HG02970 (cell line): ENCODE measurements around the gene RTL1.

ENCODE experiments used
- ATAC-seq: cut with Tn5 transposase; IDR thresholded peaks from one replicate; pipeline ENCODE4 v1.9.1; 2021; ENCODE audit warnings: mild to moderate bottlenecking, moderate library complexity, moderate number of reproducible peaks; ENCODE audit not compliant: unreplicated experiment, low FRiP score

The RTL1 gene

GRCh38 chr14:100903672-100904185 is at the start of gene RTL1:
Gene RTL1, minus strand, starts transcription at chr14:100903722. Its CDS starts 18,934 bp downstream, at chr14:100884788.
- no peak for ATAC-seq

GRCh38 chr14:100950024-100950423 is 46.5 kb upstream of the RTL1 start:
- no peak for ATAC-seq

DNA sequence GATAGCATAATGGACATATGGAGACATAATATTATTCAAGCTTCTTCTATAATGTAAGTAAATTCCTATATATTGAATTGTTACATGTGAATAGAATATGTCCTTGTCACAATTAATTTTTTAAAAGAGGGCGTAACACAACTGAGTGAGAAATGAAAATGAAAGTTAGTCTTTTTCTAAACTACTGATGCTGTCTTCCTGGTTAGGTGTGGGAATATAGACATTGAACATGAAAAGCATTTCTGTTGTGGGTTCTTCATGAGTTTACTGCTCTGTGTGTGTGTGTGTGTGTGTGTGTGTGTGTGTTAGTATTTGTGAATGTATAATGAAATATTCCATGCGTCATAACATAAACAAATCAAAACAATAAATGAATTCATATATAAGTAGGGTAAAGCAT is 40.5 kb upstream of the RTL1 start:
- ATAC-seq, result no peak

DNA sequence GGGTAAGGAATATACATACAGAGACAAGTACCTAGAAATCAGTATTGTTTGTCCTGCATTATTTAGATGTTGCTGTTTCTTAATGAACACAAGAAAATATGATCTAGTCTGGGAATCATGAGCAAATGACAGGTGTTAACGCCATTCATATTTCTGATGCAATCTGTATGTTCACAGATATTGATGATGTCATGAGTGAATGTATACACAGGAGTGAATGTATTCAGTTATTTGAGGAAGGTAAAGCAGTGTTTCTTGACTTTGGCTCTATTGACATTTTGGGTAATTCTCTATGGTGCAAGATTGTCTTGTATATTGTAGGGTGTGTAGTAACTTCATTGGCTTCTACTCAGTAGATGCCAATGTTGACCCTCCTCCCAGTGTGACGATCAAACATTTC is 26.7 kb upstream of the RTL1 start:
- ATAC-seq, result no peak

GRCh38 chr14:100915560-100915959 is 12.0 kb upstream of the RTL1 start:
- ATAC-seq, result no peak

GRCh38 chr14:100914597-100915021 is 11.1 kb upstream of the RTL1 start:
- ATAC-seq, result no peak

DNA sequence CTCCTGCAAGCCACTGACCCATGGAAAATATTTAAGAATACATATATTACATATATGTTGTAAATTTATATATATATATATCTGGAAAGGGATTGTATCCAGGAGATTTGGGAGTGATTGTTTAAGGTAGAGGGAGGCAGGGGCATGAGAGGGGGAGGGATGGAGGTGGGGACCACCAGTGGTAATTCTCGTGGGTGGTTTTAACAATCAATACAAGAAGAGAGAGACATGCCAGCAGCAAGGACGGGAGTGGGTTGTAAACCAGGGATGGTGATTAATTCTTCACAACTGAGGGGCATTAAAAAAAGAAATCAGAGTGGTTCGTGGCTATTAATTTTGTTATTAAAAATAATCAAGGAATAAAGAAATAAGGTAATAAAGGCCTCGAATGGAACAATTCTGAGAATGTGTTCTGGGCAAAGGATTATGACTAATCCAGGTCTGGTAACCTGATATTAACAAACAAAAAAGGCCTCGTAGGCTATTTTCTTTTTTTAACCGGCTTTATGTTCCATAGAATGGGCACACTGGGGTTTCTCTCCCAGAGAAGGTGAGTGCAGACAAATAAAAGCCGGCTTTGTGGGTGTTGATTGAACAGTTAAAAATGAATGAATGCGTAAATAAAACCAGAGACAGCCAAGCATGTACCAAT is 8.3 kb upstream of the RTL1 start:
- no peak for ATAC-seq

DNA sequence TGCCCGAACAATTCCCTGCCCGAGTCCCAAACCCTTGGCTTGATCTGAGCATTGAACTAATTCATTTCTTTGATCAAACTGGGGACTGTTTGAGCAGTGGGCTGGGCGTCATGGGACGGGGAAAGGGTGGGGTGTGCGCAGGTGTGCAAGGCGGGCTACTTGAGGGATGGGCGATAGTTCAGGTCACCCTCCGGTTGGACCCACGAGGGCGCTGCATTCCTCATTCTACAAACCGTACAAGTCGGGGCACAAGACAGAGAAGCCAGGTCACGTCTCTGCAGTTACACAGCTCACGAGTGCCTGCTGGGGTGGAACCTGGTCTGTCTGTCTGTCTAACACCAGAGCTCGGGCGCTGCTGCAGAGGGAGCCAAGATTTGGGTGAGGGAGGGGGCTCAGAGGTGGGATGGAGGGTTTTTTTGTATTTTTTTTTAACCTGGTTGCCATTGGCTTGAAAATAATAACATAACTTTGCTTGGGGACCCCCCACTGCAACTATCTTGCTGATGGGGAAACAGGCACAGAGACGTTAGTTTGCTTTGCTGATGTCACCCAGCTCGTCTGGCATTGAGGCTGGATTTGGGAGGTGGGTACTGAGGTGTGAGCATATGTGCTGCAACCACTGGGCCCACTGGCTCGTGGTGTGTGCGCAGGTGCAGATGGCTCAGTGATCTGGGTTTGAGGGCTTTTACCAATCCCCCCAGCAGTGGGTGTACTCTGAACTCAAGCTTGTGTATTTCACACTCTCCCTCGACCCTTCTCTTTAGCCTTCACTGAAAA is 7.6 kb upstream of the RTL1 start:
- ATAC-seq, result no peak

DNA sequence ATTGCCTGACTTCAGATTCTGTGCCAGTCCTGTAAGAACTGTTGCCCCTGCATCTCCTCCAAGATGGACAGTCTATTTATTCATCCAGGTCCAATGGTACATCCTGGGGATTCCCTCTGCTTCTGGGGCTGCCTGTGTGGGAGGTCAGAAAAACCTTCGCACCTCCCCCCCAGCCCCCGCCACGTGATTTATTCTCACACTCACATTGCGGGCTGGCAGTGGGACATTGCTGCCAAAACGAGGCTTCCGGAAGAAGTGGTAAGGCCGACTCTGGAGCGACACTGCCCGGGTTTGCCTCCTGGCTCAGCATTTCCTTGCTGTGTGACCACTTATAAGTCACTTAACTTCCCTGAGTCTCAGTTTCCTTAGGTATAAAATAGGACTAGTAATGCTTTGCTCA is 5.9 kb upstream of the RTL1 start:
- no peak for ATAC-seq

DNA sequence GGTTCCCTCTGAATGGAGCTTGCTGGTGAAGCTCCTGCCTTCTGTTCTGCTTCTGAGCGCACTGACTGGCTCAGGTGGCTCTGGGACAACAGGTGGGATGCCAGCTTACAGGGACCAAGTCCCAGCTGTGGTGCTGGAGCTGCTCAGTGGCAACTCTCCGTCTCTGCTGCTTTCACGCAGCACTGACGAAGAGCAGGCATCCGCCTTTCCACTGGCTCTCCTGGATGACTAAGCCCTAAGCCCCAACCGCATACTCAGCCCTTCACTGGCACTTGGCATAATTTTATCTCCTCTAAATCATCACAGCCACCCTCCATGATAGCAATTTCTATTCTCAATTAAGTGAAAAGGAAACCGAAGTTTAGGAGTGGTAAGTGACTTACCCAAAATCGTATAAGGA is 3.7 kb upstream of the RTL1 start:
- no peak for ATAC-seq

- no peak for ATAC-seq
Measured at GRCh38 chr14:100906420-100906819, 2.9 kb upstream of the RTL1 start.

DNA sequence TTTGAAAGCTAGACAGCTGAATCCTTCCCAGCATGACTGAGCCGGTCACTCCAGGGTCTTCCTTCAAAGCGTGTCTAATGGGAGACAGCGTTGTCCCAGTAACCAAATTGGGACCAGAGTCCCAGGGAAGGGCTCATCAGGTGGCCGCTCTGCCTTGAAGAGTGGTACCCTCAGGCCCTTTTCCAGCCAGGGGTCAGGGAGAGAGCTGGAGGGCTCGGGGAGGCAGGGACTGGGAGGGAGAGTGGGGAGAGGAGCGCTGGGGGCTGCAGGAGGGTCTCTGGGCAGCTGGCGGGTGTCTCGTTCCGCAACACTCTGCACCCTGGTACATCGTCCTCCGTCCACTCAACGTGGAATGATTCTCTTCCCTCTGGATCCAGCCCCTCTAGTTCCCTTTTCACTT is 1.6 kb upstream of the RTL1 start:
- no peak for ATAC-seq

- ATAC-seq, result no peak
Measured at GRCh38 chr14:100904307-100905087, 975 bp upstream of the RTL1 start.

- ATAC-seq, result no peak
Measured at GRCh38 chr14:100903134-100903468, 421 bp downstream of the RTL1 start.

DNA sequence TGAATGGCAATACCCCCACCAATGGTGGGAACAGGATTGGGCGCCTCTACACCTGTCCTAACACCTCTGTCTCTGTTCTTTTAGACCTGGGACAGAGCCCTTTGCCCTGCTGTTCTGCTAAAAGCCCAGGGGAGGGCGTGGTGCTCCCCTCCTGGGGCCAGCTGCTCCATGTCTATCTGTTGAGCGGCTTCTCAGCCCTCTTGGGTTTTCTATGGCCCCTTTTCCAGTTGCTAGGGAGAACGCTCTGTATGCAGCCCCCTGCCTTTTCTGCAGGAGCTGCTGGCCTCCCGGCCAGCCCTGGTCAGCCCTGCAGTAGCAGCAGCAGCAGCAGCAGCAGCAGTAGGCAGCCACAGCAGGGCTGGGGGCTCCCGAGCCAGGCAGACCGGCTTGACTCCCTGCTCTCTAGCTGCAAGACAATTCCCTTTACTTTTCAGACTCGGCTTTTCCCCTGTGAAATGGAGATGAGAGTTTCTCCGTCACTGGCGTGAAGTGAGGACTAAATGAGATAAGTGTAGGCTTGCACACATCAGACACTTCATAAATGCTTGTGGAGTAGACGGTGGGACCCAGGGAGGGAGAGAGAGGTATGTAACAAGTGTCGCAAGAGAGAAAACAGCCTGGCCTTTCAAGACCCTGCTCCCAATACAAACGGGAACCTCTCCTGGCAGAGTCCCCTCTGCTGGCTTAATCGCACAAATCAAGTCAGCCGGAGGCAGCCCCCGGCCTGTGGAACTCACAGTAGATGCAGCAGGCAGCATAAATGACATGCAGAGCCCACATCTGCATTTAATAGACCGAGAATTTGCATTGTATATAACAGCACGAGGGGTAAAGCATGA is 1.0 kb downstream of the RTL1 start:
- ATAC-seq, result no peak

- no peak for ATAC-seq
Measured at GRCh38 chr14:100901391-100902183, 1.9 kb downstream of the RTL1 start.

DNA sequence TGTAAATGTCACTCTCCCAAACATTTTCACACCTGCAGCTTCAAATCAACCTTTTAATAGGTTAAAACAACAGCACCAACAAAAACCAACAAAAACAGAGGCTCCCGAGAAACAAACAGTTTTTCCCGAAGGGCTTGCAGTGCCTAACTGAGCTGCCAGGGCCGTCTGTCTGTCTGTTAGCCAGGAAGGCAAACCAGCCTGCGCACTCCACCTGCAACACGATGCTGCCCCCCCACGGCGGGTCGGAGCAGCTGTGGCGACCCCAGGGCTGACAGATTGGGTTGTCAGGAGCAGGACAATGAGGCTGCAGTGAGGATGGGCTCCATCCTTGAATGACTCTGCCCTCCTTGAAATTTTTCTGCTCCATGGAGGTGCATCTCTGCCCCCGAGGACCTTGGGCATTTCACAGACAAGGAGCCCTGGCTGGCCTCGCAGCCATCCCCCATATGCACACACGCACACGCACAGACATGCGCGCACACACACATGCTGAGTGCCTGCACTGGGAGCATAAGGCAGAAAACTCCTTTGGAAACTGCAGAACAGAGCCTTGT is 2.6 kb downstream of the RTL1 start:
- ATAC-seq, result no peak

DNA sequence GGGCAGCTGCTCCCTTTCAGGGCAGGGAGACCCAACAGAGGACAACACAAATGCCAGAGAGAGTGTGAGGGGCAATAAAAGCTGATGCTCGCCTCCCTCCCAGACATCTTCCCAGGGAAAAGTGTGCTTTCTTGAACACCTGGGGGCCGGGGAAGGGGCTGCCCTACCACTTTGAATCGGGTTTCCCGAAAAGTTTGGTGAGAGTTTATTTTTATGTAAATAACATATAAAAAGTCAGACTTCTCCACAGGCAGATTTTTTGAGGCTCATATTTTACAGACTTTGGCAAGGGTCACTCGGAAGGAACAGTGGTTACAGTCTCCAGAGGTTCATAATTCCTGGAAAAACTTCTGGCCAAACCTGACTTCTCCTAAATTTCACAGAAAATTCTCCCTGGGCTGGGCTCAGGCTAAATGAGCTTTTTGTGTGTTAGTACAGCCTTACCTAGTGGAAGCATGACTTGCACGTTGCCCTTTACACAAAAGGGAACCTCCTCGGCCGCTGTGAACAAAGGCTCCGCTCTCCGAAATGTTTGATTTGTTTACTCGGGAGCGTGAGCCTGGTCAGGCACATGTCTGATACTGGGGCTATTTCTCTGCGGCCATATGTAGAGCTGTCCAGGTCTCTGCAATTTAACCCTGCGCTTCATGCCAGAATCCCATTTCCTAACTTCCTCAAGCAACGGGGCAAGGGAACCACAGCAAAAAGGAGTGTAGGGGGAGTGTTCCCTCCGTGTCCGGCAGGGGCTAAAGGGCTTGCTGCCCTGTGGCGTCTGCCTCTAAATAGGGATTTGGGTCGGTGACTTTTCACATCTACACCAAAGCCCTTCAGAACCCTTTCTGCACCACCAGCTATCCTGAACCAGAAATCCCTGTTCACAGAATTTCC is 3.4 kb downstream of the RTL1 start:
- ATAC-seq, result no peak
